HG02678 (cell line): Measurements from ENCODE around the gene GRPEL1.

Experiments used
- ATAC-seq: cut with Tn5 transposase; IDR thresholded peaks from one replicate; pipeline ENCODE4 v1.9.1; 2021; ENCODE audit warnings: mild to moderate bottlenecking, moderate library complexity; ENCODE audit not compliant: unreplicated experiment

GRPEL1 gene

DNA sequence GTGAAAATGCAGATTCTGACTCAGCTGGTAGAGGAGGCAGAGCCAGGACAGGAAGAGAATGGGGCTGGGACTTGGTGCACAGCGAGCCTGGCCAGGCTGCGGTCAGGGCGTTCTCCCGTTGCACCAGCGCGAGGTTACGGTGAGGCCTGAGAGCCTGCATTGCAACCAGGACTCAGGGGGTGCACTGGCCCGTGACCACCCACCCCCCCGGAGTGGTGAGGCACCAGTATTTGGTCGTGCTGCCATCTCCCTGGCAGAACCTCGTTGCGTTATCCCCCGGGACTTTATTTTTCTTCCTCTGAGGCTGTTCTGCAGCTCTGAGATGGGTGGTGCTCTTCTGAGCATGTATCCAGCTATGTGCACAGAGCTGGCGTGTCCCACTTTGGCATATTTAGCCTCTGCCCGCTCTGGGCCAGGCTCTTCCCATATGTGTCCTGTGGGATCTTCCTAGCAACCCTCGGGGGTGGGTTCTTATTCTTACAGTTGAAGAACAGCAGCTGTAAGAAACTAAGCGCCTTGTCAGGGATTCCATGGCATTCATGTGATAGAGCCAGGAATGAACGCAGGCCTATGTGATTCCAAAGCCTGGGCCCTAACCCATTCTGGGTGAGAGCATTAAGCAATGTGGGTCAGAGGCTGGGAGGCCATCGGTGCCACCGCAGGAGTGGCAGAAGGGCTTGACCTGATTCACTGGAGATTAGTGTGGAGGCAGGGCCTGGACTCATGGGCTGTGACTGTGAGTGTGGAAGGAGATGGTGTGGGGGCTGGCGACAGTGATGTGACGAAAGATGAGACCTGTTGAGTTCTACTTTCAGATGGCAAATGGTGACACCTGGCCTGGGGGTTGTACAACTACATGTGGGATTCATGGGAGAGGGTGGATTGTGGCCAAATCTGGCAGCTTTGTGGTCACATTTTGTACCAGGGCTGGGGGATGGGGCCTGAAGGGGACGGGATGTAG is 21.6 kb downstream of the GRPEL1 start:
- ATAC-seq: no peak

GRCh38 chr4:7045553-7045952 is 22.3 kb downstream of the GRPEL1 start:
- no peak for ATAC-seq

DNA sequence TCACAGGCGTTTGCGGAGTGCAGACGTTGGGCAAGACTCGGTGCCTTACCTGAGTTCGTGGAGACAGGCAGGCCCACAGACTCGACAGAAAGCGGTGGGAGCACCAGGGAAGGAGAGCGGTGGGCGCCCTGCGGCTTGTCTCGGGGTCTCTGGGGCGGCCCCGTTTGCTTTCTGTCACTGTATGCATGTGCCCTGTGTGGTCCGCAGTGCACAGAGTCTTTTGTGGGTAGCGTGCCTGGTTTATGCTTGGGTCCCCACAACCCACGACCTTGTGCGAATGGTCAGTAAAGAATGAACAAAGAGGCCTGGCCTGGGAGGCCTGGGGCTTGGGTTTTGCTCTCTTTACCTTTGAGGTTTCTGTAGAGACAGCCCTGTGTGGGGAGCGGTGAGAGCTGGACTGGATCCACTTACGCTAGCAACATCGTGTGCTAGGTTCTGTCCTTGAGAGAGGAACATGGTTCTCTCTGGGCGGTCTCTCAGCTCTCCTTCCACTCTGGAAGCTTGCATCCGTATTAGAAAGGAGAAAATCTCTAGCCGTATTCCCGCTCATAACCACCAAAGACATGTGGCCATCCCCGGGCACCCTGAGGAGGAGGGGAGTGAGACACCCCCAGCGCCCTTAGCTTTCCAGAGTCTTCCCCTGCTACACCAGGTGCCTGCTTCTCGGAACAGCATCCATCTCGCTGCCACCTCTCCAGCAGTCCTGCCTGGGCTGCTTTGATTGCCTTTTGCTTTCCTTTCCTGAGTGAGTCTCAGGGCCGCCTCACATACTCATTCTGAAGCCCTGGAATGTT is 23.5 kb downstream of the GRPEL1 start:
- no peak for ATAC-seq

DNA sequence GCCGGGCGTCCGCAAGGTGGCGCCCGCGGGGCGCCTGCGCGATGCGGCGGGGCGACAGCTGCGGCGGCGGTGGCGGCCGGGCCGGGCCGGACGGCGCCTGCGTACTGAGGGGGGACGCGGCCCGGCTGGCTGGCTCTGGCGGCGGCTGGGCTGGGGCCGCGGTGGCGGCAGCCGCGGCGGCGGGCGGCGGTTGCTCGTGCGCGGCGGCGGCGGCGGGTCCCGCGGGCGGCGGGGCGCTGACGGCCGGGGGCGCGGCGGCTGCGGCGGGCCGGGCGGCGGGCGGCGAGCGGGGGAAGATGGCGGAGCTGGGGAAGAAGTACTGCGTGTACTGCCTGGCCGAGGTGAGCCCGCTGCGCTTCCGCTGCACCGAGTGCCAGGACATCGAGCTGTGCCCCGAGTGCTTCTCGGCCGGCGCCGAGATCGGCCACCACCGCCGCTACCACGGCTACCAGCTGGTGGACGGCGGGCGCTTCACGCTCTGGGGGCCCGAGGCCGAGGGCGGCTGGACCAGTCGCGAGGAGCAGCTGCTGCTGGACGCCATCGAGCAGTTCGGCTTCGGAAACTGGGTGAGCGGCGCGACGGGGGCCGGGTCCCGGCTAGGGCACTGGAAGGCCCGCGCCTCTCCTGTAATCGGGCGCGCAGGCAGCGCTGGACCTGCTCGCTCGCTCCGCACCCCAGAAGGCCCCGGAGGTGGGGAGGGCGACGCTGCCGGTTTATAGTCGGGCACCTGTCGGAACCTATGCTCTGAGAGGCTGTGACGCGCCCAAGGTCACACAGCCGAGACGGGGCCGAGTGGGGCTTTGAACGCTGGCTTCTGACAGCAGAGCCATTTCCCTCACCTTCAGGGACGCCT is 24.4 kb downstream of the GRPEL1 start, which contains the start of gene TADA2B:
Gene TADA2B (plus strand): TSS at position 89 of the 853 bp plus-strand sequence. CDS start 208 bp downstream, at position 297.
- ATAC-seq: peak; percentile 30

DNA sequence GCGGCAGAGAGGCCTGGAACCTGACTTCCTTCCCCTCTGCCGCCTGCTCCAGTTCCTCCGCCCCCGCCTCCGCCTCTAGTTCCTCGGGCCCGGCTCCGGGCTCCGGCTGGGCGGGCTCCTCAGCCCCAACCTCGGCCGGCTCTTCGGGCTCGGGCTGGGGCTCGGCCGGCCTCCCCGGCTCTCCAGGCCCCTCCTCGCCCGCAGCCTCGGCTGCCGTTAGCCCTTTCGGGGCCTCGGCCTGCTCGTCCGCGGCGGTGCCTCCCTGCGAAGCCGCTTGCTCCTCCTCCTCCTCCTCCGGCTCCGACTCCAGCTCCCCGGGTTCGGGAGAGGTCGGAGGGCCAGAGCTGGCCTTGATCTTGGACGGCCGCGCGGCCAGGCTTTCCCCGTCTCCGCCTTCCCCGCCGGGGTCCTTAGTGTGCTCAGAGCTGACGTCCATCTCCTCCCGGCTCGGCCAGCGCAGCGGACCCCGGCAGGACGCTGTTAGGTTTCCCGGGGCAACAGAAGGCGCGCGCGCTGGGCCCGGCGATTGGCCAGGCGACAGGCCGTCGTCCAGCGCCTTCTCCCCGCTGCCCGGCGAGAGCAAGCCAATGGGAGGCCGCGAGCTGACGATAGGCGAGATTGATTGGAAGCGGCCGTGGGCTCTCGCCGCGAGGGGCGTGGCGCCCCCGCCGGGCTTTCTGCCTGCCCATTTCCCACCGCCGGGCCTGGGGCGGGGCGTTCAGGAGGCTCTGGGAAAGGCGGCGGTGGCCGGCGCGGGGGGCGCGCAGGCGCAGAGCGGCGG is 25.2 kb downstream of the GRPEL1 start:
- ATAC-seq: peak; percentile 86

GRCh38 chr4:7041801-7042502 is 25.9 kb downstream of the GRPEL1 start:
- no peak for ATAC-seq

DNA sequence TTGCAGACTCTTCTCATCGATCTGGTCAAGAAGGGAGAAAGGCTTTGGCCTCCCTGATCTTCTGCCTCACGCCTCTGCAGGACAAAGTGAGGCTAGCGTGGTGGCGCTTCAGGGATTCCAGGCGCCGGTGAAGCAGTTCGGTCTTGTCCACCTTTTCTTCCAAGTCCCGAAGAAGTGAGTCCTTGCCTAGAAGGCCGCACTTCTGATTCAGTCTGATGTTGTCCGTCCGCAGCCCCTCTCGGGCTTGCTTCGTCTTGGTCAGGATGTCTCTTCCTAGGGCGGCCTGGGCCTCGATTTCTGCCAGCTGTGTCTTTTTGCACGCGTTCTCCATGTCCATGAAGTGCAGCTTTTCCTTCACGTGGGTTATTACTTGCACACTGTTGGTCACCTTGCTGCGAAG is 26.6 kb downstream of the GRPEL1 start:
- ATAC-seq: no peak

GRCh38 chr4:7040765-7041164 is 27.1 kb downstream of the GRPEL1 start:
- no peak for ATAC-seq

GRCh38 chr4:7037425-7037824 is 30.4 kb downstream of the GRPEL1 start:
- ATAC-seq: no peak

- no peak for ATAC-seq
Observed at GRCh38 chr4:7034262-7035081, 33.4 kb downstream of the GRPEL1 start.

DNA sequence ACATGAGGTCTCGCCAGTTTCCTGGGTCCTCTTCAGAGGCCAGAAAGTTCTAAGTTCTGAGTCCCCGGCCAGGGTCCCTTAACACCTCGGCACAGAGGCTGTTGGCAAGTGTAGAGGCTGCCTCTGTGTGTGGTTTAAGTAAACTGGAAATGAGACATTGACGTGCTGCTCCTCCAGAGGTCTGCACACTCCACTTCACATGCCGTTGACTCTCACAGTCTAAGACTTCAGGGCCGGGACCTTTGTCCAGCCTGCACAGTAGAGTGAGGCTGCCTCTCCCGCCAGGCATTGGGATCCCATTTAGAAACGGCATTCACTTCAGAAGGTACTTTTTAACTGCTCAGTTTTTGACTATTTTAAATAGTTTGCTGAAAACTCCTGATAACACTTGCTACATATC is 35.3 kb downstream of the GRPEL1 start:
- no peak for ATAC-seq

DNA sequence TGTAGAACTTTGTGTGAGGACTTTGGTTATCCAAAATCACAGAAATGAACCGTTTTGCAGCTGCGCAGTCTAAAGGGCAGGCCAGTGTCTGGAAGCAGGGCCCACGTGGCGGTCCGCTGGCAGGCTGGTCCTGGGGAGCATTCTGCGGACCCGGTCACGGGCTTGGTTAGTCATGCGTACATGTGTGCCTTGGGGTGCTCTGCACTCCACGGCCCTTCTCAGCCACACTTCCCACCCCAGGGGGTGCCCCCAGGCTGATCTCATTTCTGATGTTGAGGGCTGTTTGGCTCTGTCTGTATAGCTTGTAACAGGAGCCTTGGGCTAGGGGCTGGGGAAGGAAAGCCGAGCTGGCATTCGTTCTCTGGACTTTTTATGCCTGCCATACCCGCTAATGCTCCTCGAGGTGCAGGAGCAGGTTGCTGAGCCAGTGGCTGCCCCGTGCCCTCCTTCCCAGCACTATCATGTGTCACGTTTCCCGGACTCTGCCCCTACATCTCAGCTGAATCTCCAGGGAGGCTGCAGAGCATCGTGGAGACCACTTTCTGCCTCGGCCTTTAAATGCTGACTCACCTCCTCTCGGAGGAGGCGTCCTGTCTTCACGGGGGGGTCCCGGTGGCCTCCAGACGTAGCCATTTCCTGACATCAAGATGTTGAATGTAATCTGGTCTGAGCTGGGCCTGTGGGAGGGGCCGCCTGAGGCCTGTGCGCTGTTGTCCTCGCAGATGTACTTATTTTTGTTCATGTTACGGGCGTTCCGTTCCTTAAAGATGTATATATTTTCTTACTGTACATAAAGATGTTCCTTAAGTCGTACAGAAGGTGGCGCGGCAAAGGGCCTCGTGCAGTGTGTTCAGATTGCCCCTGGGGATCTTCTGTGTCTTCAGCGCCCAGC is 36.1 kb downstream of the GRPEL1 start:
- ATAC-seq: no peak

GRCh38 chr4:7030856-7031255 is 37.0 kb downstream of the GRPEL1 start:
- no peak for ATAC-seq

GRCh38 chr4:7029921-7030320 is 37.9 kb downstream of the GRPEL1 start:
- no peak for ATAC-seq

DNA sequence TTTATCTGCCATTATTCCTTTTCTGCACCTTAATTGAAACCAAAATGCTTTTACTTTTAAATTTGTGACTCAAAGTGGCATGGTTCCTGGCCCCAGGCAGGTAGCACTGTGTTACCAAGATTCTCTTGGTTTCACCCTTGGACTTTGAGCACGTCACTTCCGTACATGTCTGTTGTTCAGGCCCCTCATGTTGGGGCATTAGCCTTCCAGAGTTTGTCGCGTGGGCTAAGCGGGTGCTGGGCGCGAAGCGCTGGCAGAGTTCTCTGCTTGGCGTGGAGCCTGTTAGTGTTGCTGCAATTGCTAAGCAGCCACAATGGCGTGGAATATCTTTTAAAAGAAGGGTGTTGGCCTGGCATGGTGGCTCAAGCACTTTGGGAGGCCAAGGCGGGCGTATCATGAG is 38.7 kb downstream of the GRPEL1 start:
- no peak for ATAC-seq

DNA sequence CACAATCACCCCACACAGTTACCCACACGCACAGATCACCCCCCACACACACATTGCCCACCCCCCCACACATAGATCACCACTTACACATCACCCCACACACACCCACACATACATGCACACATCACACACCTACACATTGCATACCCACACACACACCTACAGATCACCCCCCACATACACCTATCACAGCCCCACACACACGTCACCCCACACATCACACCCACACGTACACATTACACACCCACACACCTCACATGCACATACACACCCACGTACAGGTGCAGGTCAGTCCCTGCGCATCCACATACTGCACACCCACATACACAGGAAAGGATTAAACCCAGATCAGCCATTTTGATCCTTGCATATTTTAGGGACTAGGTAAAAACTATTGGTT is 40.0 kb downstream of the GRPEL1 start:
- ATAC-seq: no peak

GRCh38 chr4:7027284-7027683 is 40.6 kb downstream of the GRPEL1 start:
- no peak for ATAC-seq

- ATAC-seq: no peak
Observed at GRCh38 chr4:7026107-7026506, 41.8 kb downstream of the GRPEL1 start.
